CD4-positive, alpha-beta T cell treated with Interleukin-4 for 1 hour (primary cell): ENCODE measurements around the gene GTF2F2.
"Not testable (repeated sequence)": the region's sequence is repeated elsewhere in the genome, so short reads cannot be mapped to it uniquely, and the experiment has no call there.

Experiments
- DNase-seq, 2 donors: peaks; one replicate each; pipeline ENCODE4 v3.0.0-alpha.2; 2020 to 2022

The GTF2F2 gene

DNA sequence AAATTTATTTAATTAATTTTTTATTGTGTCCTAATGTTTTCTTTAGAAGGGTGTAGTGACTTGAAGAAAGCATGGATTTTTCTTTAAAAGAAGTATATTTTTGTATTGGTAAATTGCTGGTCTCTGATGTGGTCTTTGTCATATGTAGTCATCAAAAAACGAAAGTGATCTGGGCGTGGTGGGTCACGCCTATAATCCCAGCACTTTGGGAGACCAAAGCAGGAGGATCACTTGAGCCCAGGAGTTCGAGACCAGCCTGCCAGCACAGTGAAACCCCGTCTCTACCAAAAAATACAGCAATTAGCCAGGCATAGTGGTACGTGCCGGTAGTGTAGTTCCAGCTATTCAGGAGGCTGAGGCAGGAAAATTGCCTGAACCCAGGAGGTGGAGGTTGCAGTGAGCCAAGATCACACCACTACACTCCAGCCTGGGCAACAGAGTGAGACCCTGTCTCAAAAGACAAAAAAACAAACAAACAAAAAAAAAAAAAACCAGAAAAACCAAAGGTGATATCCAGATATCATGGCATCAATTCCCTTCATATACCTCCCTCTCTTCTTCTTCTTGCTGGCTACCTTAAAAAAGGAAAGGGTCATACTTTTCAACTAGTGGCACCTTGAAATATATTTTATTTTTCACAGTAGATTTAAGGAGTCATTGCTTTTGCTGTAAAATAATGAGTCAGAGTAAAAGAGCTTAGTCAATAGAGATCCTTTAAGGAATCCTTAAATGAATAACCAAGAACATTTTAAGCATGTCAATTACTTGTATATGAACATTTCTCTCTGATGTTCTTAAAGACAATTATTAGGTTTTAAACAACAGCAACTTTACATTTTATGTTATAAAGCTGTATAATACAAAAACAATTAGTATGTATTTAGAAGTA, 60.6 kb downstream of the GTF2F2 start:
- no peak for DNase-seq

DNA sequence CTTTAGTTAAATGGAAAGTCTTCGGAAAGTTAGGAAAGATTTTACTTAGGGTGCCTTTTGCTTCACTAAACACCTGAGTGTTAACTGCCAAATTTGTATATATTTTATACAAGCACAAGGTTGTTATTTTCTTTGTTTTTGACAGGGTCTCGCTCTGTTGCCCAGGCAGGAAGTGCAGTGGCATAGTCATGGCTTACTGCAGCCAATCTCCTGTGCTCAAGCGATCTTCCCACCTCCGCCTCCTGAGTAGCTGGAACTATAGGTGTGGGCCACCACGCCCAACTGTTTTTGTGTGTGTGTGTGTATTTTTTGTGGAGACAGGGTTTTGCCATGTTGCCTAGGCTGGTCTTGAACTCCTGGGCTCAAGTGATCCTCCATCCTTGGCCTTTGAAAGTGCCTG, 64.4 kb downstream of the GTF2F2 start:
- DNase-seq = no peak

DNA sequence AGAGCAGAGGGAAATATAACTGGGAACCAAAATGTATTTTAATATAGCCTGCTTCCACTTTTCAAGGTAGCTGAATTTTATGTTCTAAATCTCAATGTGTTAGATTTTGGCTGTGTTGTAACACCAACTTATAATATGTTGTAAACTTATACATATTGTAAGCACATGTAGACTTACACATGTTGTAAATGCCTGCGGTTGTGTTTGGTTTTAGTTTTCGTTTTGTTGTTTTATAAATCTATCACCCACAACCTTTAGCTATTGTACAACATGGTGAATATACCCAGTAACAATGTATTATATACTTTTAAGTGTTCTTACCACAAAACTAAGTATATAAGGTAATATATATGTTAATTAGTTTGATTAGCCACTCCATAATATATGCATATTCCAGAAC, 65.0 kb downstream of the GTF2F2 start:
- DNase-seq = no peak

DNA sequence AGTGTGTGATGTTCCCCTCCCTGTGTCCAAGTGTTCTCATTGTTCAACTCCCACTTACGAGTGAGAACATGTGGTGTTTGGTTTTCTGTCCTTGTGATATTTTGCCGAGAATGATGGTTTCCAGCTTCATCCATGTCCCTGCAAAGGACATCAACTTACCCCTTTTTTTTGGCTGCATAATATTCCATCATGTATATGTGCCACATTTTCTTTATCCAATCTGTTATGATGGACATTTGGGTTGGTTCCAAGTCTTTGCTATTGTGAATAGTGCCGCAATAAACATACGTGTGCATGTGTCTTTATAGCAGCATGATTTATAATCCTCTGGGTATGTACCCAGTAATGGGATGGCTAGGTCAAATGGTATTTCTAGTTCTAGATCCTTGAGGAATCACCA, 68.8 kb downstream of the GTF2F2 start:
- DNase-seq = not testable (repeated sequence)

DNA sequence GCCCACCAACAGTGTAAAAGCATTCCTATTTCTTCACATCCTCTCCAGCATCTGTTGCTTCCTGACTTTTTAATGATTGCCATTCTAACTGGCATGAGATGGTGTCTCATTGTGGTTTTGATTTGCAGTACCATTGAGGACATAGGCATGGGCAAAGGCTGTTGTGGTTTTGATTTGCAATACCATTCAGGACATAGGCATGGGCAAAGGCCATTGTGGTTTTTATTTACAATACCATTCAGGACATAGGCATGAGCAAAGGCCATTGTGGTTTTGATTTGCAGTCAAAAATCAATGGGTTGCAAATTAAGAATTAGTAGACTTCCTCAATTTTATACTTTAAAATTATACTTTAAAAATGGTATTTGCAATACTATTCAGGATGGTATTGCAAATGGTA, 69.2 kb downstream of the GTF2F2 start:
- DNase-seq = not testable (repeated sequence)

DNA sequence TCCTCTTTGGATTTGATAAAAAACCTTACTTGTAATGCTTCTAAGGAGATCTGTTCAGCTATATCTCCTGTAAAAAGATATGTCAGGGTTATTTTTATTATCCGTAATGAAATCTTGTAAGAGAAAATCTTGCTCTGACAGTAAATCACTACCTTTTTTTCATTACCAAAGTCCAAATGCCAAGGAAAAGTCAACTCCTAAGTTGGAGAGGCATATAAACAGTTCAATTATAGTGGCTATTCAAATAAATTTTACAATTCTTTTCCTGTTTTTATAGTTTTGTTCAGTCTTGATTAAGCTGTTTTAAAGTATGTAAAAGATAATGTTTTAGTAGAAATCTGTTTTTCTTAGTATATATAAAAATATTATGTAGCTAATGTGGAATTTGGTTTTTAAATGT, 71.6 kb downstream of the GTF2F2 start:
- no peak for DNase-seq

DNA sequence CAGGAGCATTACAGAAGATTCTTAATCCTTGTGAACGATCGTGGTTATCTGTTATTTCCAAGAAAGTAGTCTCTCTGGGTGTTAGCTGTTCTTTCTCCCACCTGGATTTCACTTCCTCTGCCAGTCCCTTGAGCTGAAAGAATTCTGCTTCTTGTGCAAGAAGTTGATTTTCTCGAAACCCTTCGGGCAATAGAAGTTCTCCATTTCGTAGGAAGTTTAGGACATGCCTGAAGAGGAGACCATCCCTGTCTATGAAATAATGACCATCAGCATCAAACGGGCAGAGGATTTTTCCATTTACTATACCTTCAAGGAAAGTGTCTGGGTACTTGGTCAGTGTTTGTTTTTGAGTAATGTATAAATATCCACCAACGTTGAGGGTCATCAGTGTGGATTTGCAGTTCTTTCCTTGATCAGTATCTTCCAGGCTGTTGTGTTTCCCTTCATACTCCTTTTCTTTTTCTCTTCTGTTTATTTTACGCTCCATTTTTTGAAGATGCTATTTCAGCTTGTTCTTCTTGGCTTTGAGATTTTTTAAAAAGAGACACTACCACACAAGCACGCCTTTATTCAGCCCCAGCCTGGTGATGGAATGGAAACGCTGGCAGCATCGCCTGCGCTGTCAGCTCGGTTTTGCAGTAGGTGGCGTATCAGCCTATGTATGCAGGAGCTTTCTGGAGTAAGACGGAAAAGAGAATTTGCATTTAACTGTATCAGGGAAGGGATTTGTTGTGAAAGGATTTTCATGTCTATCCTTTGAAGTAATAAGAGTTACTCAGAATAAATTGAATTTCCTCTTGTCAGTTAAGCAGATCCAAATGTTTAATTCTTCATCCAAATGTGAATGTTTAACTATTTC, 74.0 kb downstream of the GTF2F2 start:
- DNase-seq = no peak

DNA sequence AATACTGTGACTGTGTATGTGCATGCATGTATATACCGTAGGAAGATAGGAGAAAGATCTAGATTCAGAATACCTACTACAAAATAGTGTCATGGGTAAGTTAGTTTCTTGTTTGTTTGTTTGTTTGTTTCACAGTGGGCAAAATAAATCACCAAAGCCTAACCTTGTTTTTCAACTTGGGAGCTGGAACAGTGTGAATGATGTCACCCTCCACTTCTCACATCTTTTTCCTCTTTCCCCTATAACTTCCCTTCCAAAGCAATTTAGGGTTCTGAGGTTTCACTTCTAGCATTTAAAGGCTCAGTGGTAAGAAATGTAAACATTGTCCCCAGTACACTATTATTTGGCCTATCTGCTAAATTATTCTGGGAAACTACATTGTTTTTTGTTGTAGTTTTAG, 75.1 kb downstream of the GTF2F2 start:
- no peak for DNase-seq

DNA sequence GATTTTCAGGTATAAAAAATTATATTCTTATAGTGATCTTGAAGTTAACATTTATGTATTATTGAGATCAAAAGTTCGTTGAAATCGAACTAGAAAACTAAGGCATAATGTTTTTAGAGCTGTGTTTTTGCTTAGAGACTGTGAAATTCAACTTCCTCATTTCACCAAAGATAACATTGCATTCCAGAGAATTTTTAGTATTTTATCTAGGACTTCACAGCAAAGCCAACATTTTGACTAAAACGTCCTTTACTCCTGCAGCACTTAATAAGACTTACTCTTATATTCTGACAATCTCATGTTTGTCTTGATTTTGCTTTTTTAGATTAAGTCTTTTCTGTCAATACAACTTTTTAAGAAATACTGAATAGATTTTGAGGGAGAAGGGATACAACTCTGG, 75.8 kb downstream of the GTF2F2 start:
- no peak for DNase-seq

DNA sequence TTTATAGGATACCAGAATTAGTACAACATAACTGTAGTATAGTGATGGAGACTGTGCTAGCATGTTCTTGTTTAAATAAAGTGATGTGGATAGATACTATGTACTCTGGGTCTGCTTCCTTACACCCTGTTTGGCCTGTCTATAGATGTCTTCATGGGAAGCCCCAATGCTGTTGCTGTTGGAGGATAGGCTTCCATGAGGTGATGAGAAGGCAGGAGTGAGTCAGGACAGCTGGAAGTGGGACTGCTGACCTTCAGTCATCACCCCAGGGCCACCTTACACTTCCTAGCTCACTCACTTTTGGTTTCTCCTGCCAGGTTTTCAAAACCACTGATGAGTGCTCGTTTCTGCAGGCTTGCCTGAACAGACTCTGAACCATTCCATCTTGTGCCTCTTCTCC, 76.3 kb downstream of the GTF2F2 start:
- no peak for DNase-seq

DNA sequence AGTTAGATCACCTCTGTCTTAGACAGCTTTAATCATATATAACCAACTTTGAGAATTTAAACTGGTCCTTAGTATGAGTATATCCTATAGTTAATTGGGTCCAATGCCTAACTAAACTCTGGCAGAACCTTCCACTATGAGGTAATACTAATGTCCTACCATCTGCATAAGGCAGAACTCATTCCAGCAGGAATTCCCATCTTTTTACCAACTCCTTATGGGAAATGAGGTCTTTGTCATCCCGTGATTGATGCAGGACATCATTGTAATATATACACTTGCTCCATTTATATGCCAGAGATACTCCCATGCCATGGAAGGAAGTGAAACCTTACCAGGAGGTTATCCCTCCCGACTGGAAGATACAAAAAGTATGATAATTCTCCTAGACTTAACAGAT, 77.7 kb downstream of the GTF2F2 start:
- DNase-seq = no peak

DNA sequence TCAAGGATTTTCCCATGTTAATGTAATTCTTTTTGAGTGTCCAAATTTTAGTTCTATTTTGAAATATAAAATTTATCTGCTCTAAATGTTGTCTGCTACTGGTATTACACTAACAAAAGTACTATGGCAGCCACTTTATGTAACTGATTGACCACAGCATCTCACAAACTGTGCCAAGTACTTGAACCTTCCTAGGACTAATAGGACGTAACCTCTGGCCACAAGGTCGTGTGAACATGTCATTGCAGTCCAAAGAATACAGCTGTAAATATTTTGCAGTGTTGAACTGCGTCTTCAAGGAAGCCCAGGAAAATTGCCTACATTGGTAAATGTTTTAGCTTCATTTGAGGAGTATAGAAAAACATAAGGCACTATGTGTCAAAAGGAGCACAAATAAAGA, 78.6 kb downstream of the GTF2F2 start:
- no peak for DNase-seq

DNA sequence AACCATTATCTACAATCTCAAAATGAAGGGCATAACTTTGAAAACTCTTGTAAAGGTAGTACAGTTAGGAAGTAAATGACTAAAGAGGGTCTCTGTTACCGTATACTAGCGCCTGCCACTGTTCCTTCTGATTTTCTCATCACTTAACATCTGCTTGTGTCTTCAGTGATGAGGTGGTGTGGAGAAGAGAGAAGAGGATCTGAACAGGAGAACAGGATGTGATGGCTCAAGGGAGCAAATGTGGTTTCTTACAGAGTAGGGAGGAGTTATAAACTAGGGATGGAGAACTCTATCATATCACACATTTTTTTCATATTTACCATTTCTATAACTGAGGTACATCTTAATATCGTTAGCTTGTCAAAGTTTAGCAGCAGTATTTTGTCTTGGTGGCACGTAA, 79.4 kb downstream of the GTF2F2 start:
- no peak for DNase-seq

DNA sequence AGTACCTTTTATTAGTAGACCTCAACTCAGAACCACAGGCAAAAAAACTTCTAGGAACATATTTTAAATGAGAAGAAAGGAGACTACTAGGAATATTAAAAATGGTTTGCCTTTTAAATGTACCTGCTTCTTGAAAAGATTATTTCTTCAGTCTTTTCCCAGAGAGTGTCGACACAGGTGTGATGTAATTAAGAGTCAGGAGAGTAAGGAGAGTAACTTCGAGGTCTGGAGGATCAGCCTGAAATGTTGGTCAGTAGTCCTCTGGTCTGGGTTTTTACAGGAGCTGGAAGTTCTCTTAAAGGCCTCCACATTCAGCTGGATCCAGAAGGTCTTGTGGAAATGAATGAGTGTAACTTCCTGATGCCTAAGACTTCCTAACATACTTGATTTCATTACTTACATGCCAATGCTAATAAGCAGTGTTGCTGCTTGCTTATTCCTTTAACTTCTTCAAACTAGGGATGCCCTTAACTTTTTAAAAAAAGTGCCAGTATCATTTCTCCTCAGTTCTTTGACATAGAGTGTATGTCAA, 80.5 kb downstream of the GTF2F2 start, which contains the start of gene KCTD4:
Gene KCTD4 (minus strand): TSS at position 345 of the 532 bp plus-strand sequence. CDS start 6,478 bp downstream, outside the sequence.
- DNase-seq = no peak

DNA sequence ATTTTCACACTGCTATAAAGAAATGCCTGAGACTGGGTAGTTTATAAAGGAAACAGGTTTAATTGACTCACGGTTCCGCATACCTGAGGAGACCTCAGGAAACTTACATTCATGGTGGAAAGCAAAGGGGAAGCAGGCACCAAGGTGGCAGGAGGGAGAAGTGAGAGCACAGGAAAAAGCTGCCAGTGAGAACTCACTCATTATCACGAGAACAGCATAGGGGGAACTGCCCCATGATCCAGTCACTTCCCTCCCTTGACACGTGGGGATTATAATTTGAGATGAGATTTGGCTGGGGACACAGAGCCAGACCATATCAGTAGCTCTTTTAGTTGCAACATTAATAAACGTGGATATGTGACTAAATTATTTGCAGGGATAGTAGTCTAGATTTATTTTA, 84.8 kb downstream of the GTF2F2 start:
- DNase-seq = no peak

DNA sequence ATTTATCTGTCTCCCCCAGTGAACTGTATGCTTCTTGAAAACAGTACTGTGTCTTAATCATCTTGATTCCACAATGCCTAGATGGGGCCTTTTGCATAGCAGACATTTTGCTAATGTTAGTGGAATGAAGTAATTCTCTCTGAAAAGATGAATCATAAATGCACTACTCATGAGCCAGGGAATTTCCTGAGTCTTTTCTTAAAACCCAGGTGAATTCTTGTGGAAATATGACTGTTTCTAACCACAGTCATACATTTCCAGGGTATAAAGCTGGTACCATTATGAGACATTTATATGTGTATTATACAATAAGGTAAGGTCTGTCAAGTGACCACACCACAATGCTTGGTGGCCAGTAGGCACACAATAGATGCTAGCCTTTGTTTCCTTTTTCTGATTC, 86.0 kb downstream of the GTF2F2 start:
- no peak for DNase-seq

DNA sequence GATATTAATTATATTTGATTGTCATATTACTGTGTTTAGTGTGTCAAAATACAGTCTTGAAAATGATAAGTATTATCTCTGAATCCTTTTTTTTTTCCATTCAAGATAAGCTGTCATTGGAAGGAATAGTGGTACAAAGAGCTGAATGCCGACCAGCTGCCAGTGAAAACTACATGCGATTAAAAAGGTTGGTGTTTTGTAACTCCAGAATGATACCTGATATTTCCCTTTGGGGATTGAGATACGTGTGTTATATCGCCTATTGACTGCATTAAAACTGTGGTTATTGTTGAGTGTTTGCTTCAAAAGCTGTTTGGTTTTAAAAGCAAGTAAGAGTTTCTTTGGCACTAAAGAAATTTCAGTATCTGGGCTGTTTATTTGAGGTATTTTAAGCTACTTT, 87.0 kb downstream of the GTF2F2 start:
- DNase-seq = no peak

DNA sequence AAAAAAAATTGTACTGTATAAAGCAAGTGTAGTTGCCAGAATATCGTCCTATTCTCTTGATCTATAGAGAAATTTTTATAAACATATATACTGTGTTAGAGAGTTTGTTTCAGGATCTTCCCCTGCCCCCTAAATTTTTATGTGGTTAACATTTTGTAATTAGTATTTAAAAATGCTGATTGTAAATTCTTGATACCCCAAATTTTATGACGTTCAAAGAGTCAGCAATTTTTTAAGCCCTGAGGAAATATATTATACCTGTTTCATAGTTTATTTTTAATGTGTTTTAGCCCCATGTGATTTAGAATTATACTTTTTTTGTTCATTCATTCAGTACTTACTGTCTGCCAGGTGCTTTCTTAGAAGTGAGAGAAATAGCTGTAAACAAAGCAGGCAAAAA, 87.8 kb downstream of the GTF2F2 start:
- DNase-seq = no peak

DNA sequence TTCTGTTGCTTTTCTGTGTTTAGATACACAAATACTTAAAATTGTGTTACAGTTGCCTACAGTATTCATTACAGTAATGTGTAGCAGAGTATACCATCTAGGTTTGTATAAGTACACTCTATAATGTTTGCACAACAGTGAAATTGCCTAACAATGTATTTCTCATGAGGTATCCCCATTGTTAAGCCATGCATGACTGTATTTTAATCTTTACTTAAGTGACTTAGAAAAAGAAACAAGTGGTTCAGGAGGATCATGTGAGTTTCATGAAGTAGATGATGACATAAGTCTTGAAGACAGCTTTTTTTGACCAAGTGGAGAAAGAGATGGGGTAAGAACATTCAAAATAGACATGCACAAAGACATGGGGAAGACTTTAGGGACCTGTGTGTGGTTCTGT, 88.9 kb downstream of the GTF2F2 start:
- no peak for DNase-seq

DNA sequence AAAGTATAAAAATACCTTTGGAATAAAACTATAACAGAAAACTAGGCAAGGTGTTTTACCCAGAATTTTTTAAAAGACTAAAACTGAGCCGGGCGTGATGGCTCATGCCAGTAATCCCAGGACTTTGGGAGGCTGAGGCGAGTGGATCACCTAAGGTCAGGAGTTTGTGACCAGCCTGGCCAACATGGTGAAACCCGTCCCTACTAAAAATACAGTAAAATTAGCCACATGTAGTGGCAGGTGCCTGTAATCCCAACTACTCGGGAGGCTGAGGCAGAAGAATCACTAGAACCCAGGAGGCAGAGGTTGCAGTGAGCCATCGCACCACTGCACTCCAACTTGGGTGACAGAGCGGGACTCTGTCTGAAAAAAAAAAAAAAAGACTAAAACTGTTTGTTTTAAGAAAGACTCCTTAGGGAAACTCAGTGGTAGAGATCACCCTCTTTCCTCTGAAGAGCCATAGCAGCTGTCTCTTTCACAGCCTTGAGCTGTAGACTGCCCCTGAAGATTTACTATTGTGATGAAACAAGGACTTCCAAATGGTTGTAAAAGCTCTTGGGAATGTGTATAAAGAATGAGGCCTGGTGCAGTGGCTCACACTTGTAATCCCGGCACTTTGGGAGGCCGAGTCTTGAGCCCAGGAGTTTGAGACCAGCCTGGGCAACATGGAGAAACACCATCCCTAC, 95.2 kb downstream of the GTF2F2 start:
- no peak for DNase-seq

DNA sequence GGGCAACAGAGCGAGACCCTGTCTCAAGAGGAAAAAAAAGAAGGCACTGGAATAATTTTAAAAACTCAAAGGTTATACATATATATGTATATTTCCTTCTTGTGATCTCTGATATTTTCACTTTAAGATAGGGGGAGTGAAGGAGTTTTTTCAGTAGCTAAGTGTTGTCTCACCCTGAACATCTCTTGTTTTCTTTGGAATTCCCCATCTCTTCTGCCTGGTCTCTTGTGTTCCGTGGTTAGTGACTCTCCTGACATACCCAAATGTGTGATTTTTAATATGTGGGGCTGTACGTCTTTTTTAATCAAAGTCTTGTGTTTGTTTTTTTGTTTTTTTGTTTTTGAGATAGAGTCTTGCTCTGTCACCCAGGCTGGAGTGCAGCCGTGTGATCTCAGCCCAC, 95.9 kb downstream of the GTF2F2 start:
- DNase-seq = no peak

DNA sequence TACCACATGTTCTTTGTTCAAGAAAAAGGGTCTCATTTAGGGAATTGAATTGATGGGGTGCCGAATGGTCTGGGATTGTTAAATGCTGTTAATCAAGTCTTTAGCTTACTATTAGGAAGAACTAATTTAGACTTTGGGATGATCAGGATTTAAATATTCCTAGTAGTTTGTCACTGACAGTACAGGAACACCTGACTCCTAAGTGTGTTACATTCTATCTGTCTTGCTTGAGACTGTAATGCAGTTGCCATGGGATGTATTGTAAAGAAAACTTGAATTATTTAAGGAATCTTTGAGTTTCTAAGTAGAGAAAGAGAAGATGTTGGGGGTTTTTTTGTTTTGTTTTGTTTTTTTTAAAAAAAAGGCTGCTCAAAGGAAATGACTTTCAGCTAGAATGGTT, 98.4 kb downstream of the GTF2F2 start:
- DNase-seq = no peak
